NCI-H524 treated with DMSO at 0.1 percent for 48 hours (cell line): ENCODE data around the gene CAPS.

ENCODE experiments used
- DNase-seq: peaks from one replicate; lab custom pipeline; 2025; lab: John Stamatoyannopoulos, UW

CAPS gene

DNA sequence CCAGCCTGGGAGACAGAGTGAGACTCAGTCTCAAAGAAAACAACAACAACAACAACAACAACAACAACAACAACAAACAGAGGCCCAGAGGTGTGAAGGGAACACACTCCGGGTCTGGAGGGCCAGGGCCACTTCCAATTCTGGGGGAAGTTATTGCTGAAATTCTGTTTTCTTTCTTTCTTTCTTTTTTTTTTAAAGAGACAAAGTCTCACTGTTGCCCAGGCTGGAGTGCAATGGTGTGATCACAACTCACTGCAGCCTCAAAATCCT, 3.5 kb upstream of the CAPS start:
- DNase-seq, result no peak

DNA sequence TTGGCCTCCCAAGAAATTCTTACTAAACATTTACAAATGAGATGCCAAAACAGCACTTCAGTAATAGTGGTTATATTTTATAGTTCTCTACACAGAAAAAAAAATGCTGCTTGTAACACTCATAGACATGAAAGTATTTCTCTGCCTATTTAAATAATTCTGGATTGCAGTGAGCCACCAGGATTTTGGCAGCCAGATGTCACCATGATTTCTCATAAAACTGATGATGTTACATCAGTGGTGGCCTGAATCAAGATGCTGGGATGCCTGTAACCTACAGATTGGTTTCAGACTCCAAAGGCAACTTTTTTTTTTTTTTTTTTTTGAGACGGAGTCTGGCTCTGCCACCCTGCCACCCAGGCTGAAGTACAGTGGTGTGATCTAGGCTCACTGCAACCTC, 2.7 kb upstream of the CAPS start:
- DNase-seq, result no peak

DNA sequence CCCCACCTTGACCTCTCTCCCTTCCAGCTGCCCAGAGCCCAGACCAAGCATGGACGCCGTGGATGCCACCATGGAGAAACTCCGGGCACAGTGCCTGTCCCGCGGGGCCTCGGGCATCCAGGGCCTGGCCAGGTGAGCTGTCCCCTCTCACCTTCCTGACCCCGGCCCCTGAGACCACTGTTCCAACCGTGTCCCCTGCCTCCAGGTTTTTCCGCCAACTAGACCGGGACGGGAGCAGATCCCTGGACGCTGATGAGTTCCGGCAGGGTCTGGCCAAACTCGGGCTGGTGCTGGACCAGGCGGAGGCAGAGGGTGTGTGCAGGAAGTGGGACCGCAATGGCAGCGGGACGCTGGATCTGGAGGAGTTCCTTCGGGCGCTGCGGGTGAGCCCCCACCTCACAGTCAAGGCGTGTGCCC, 312 bp downstream of the CAPS start:
- no peak for DNase-seq

DNA sequence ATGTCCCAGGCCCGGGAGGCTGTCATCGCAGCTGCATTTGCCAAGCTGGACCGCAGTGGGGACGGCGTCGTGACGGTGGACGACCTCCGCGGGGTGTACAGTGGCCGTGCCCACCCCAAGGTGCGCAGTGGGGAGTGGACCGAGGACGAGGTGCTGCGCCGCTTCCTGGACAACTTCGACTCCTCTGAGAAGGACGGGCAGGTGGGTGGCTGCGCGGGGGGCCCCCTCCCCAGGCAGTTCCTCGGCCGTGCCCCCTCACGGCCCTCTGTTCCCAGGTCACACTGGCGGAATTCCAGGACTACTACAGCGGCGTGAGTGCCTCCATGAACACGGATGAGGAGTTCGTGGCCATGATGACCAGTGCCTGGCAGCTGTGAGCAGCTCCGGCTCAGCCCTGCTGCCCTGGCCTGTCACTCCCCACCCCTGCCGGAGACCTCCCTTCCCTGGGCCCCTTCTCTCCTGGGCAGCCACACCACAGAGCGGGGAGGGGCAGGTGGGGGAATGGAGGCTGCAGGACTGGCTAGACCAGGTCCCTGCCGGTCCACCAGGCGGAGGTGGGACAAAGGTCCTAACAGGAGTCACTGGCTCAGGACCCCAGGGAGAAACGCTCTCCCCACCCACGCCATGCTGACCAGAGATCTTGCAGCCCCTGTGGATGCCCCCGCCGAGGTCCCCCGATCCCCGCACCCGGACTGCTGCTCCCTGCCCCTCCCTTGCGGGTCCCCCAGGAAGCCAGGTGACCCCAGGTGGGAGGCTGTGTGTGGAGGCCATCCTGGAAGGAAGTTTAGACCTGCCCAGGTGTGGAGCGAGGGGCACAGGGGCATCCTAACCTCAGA, 1.1 kb downstream of the CAPS start:
- no peak for DNase-seq

DNA sequence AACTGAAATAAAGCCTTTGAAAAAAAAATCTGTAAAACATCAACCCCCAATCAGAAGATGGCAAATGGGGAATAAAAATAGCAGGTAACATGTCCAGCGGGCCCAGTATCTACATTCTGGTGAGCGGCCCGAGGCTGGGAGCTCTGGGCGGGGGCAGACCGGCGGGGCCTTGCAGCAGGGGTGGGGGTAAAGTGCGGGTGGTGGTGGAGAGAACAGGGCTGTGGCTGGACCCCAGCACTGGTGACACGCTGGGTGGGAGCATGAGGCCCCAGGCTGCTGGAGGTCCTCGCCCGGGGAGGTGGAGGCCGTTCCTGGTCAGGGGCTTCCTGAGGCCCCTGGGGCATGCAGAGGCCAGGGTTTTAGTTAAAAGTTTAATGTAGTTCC, 1.7 kb downstream of the CAPS start:
- DNase-seq, result no peak

DNA sequence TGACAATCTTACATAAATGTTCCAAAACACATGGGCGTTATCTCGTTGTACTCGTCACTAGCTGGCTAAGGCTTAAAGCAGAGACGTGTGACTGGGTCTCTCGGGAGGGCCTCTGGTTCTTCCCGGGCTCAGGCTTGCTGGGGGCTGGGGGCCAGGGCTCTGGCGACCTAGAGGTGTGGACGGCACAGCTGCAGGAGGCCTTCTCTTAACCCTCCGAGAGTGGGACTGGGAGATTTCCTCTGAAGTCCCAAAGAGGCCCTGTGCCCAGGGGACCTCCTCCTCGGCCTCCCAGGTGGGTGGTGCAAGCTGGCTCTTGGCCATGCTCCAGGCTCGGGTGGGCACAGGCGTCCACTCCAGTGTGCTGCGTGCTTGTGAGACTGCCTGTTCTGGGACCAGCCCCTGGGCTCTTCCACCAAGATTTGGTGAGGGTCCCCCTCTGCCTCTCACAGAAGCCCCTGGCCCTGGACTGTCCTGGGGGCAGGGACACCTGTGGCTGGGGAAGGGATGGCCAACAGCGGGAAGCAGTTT, 2.2 kb downstream of the CAPS start:
- DNase-seq, result no peak

DNA sequence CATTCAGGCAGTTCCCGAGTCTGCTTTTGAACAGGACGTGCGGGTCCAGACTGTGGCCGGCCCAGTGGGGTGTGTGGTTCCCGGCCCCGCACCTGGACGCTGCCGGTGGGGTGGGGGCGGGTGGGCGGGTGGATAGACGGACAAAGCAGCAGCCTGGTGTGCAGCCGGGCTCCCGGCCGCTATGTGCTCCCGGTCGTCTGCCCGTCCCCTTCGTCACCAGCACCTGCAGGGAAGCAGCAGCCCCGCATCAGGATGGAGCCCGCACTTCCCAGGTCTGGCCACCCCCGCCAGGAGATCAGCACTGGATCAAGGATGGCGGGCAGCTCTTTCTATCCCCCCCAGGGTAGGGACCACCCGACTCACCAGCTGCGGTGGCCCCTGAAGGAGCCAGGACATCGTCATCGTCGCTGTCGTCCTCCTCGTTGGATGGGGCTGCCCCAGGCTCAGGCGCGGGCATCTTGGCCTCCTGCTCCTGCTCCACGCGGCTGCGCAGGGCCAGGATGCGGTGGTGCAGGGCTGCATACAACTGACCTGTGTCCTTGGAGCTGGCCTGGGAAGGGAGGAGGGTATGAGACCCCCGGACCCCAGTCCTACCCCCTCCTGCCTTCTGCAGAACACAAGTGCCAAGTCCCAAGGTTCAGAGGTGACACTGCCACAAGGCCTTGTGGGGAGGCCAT, 3.5 kb downstream of the CAPS start:
- DNase-seq, result no peak

DNA sequence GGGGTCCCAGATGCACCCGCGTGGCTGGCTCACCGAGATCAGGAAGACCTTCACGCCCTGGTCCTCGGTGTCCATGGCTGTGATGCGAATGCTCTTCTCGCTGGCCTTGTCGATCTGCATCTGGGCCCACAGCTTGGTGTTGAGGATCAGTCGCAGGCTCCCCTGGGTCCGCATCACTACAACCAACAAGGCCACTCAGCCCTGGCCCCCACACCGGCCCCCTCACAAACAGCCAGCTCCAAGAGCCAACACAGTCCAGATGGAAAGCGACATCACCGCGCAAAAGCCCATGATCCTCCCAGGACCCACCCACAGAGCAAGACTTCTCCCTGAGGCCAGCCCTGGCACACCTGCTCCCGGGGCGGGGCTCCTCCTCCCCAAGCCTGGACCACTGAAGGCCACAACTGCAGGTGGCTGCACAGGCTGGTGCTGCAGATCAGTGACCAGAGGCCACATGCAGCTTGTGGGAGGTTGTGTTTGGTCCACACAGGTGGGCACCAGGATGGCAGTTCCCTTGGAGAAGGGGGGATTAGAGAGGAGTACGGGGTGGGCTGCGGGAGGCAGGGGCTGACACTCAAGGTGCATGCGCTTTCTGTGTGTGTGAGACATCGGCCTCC, 4.5 kb downstream of the CAPS start:
- DNase-seq, result no peak

DNA sequence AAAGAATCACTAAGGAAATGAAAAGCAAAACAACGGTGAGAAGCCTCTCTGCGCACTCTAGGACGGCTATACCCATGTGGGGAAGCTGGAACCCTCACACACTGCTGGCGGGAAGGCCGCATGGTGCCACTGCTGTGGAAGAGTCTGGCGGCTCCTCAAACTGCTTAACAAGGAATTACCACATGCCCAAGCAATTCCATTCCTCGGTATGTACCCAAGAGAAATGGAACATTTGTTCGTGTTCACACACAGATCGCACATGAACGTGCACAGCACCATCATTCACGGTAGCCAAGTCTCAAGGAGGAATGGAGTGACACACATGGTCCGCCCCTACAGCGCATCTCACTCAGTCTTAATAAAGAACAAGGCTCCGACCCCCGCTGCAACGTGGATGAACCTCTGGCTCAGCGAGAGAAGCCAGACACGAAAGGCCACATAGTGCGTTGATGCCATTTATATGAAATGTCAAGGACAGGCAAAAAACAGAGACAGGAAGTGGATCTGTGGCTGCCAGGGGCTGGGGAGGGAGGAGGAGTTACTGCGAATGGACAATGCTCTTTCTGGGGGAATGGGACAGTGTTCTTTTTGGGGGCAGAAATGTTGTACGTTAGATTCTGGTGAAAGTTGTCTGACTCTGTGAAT, 7.6 kb downstream of the CAPS start:
- DNase-seq, result no peak

DNA sequence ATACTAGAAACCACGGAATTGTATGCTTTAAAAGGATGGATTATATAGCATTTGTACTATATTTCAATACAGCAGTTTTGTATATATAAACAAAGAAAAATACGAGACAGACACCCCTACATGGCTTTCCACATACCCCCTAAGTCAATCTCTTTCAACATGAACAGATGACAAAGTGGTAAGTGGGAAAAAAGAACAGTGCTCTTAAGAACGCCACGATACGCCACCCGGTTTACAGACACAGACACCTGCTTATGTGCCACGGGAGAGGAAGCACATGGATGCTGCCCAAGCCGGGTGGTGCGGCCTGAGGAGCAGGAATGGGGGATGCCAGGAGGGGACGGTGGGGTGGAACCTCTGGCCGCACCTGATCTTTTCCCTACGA, 8.1 kb downstream of the CAPS start:
- no peak for DNase-seq

DNA sequence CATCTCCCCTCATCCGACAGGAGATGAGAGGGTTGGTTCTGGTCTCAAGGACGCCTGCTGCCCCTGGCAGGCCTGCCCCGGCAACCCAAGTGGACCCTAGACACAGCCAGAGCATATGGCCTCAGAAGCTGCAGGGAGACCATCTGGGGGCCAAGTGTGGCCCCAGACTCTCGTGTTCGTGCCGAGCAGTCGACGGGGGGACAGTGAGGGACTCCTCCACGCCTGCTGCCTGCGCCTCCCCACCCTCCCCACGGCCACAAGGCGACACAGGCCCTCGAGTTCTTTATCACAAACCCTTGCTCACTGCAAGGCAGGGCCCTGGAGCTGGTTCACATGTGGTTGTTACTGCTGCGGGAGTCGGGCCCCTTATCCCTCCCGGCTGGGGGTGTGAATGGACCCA, 9.3 kb downstream of the CAPS start:
- no peak for DNase-seq

DNA sequence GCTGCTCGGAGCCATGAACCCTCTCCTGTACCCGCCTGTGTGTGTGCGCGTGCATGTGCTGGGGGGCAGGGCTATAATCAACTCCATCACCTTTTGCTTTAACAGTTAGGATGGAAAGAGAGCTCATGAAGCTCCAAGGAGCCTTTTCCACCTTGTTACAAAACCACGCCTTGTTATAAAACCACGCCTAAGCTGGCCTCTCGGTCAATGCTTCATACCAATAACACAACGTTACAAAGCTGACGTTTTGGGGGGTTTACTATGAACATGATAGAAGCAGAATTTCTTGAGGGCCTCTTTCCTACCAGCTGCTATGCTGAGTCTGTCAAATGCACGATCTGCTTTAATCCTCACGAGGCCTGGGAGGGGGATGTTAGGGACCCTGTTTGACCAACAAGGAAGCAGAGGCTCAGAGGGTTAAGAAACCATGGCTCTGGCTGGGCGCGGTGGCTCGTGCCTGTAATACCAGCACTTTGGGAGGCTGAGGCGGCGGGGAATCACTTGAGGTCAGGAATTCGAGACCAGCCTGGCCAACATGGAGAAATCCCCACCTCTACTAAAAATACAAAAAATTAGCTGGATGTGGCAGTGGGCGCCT, 11.9 kb downstream of the CAPS start:
- DNase-seq, result no peak

DNA sequence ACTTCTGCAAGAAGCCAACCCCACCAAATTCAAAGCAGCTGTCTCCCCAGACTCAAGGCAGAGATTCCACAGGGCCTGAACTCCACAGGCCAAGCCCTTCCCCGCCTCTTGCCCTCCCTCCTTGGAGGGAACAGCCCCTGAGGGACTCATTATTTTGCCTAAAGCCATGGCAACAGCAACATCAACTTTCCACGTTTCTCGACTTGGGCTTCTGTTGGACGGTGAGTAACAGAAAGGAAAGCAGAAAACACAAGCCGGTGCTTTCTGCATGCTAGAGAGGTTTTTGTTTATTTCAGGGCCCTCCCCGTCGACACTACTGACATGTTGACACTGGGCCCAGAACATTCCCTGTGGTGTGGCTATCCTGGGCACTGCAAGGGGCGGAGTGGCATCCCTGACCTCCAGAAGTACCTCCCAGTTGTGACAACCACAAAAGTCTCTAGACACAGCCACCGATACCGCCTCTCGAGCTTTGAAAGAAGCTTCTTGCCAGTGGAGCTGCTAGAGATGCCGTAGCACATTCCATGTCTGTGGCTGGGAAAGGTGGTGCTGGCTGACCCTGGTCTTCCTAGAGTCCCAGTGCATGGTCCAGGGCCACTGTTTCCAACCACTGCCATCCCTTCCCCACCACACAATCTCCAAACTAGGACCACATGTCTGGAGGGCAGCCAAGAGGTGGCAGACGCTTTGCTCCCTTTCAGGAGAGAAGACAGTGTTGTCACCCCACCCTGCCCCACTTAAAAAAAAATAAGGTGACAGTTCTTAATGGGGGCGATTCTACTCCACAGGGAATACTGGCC, 12.8 kb downstream of the CAPS start:
- no peak for DNase-seq

DNA sequence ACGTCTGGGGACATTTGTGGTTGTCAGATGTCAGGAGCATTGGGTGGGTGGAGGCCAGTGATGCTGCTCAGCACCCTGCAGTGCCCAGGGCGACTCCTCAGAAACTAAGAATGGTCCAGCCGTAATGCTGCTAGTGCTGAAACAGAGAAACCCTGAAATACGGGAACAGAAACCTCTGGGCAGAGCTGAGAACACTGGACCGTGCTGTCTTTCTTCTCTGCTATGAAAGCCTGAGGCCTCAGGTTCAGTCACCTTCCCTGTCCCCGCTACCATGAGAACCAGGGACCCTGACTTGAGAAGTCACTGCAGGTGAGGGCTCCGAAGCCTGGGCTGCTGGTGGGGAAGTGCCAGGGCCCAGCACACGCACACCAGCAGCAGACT, 13.4 kb downstream of the CAPS start:
- DNase-seq, result no peak

DNA sequence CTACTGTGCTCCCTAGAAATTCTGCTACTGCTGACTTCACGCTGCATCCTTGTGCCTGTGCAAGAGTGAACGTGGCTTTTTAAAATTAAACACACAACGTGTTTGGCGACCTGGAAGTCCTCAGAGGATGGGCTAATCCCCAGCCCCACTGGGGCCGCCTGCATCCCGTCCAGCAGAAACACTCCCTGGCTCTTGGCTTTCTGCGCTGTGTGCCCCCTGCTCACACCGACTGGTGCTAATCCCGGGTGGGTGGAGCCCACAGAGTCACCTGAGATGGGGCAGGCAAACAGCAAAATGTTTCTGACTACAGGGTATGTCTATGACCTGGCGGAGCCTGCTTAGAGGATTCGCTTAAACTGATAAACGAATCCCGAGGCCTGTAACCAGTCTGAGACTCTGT, 15.1 kb downstream of the CAPS start:
- DNase-seq, result no peak

DNA sequence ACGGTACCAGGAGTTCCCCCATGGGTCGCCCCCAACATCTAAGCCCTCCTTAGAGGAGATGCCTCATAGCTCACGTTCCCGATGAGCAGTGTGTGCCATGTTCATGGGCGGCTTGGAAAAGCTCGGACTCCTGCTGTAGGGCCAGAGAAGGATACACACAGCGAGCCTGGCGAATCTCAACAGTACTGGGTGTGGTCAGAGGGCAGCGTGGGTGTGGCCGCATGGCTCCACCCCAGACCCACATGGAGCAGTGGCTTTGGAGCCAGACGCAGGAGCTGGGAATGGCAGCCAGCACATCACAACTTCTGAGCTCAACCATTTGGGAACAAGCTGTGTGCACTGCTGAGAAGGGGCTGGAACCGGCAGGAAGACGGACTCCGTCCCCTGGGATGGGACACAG, 15.6 kb downstream of the CAPS start:
- no peak for DNase-seq

DNA sequence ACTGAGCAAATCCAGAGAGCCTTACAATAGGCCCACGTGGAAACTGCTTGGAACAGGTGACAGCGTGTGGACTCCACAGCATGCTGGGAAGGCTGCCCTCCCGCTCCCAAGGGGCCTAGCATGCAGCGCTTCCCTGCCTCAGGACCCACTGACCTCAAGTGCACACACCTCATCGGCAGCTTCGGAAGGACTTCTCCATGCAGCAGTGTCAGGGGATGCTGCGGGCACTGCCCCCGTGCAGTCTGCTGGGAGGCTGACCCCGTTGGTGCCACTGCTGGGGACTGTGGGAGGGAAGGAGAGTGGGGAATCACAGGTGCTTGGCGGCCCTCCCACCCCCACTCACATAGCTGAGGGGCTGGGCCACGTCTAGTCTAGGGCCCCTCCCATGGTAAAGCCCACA, 17.2 kb downstream of the CAPS start:
- no peak for DNase-seq

DNA sequence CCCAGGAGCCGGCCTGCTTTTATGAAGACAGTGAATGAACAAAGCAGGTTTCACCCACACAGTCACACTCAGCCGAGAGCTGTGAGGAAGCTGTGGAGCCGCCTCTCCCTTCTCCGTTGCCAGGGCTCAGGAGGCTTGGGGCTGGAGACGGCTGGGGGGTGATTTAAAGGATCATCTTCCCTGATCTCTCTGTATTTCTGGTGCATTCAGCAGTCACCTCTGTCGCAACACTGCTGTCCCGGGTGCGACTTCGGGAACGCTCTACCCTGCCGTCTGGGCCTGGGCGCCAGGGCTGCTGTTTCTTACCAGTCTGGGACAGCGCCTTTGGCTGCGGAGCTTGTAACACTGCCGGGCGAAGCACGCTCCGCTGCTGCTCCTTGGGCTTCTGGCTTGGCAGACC, 18.1 kb downstream of the CAPS start:
- DNase-seq, result no peak

DNA sequence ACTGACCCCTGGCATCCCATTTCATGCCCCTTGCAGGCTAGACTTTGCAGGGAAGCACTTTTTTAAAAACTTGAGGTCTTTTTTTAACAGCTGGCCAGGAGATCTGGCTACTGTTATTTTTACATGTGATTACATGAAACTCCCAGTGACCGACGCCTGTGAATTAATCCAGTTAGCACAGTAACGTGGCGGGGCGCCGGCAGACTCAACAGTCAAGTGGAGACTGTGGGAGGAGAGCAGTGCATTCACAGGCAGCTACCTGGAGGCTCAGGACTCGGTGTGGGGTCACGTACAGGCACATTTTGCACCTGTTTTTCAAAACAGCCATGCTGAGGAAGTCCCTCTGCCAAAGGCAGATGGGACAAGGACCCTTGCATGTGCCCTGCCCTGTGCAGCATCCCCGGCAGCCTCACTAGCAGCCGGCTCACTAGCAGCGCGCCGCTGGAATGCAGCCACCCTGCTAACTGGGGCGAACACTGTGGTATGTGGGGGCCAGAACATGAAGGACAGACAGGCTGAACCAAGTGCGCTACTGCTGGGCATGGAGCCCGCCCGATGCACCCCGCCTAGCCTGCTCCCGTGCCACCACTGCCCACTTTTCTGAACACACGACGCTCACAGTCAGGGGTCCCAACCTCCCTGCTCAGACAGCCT, 18.7 kb downstream of the CAPS start:
- DNase-seq, result no peak

DNA sequence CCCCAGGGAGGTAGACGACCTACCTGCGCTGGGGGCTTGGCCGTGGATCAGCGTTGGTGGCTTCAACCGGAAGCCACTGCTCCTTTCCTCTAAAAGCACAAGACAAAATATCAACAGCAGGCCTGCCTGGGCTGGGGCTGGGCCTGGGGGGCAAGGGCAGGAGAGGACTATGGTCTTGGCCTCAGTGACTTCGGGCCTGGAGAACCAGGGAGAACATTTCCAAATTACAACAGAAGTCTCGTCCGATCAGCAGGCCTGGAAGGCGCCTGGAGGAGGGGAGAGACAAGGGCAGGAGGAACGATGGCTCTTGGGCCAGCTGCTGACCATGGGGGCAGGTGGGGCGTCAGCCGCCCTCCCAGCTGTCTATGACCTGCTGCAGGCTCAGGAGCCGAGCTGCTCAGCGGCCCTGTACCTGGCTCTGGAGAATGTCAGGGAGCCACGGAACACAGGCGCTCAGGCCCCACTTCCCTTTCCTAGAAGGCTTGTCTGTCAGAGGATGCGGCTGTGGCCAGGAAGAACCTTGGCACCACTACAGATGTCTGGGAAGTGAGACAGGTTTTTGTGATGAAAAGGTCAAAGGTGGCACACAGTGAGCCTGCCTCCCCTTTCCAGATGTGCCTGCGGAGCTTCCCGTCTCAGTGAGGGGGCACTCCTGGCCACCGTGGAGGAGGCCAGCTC, 19.5 kb downstream of the CAPS start:
- no peak for DNase-seq

DNA sequence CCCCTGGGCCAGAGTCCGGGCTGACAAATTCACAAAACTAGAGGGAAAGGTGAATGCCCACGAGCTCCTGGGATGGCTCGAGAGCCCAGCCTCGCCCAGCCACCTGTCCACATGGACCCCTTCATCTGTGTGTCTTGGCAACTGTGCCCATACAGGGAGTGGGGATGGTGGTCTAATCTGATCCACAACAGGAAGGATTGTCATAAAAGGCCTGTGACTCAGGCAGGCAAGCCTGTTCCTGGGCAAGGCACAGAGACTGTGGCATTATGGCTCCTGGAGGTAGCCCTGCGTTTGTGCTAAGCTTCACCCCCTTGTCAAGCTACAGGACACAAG, 20.0 kb downstream of the CAPS start:
- DNase-seq, result no peak
